Tibial nerve (tissue), 3 donors: ENCODE results near the gene CFAP45.

Experiments used
- POLR2A ChIP-seq, 2 donors: fragments of 450-650 bp; IDR thresholded peaks; one replicate each; pipeline ENCODE4 v1.6.1; 2017; ENCODE audit warnings: antibody characterized with exemption in 2 of 2, mild to moderate bottlenecking in 2 of 2, moderate library complexity in 2 of 2
- TF ChIP-seq, protein P1 (sequence below), 5 experiments: fragments of 200-600 bp in 3 of 5; fragments of 450-650 bp in 2 of 5; sonication (generic) in 3 of 5; IDR thresholded peaks; one replicate each; pipeline ENCODE4 v1.5.1; 2016 to 2019; ENCODE audit warnings: antibody characterized with exemption in 5 of 5, mild to moderate bottlenecking in 3 of 5, moderate library complexity in 2 of 5

- TF ChIP-seq, protein P1, sequence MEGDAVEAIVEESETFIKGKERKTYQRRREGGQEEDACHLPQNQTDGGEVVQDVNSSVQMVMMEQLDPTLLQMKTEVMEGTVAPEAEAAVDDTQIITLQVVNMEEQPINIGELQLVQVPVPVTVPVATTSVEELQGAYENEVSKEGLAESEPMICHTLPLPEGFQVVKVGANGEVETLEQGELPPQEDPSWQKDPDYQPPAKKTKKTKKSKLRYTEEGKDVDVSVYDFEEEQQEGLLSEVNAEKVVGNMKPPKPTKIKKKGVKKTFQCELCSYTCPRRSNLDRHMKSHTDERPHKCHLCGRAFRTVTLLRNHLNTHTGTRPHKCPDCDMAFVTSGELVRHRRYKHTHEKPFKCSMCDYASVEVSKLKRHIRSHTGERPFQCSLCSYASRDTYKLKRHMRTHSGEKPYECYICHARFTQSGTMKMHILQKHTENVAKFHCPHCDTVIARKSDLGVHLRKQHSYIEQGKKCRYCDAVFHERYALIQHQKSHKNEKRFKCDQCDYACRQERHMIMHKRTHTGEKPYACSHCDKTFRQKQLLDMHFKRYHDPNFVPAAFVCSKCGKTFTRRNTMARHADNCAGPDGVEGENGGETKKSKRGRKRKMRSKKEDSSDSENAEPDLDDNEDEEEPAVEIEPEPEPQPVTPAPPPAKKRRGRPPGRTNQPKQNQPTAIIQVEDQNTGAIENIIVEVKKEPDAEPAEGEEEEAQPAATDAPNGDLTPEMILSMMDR (IDR thresholded peaks at IDR 0.05), result no peak
- no peak for TF ChIP-seq POLR2A (IDR thresholded peaks at IDR 0.05)
These were observed 35.8 kb upstream of the CFAP45 start for GRCh38 chr1:159935719-159936272.
